ENCODE measurements around the gene OPCML.

GRCh38 chr11:133406489-133406888 lies 125.8 kb downstream of the OPCML start:
- no peak for TF ChIP-seq CTCF (CRISPR knock-in tag; IDR thresholded peaks at IDR 0.05)
- no peak for TF ChIP-seq EP300 (IDR thresholded peaks at IDR 0.05; ENCODE audit: low read depth in 2 of 2, low read length in 2 of 2)
- TF ChIP-seq EP300 (CRISPR knock-in tag; IDR thresholded peaks at IDR 0.05; ENCODE audit: borderline replicate concordance): no peak
- no peak for TF ChIP-seq SRF (IDR thresholded peaks at IDR 0.05; ENCODE audit: low read depth, low read length)
- no peak for TF ChIP-seq ZIK1 (CRISPR knock-in tag; IDR thresholded peaks at IDR 0.05; ENCODE audit: borderline replicate concordance, low read depth)
- TF ChIP-seq SPEN (CRISPR knock-in tag; IDR thresholded peaks at IDR 0.05; ENCODE audit: low read depth): no peak
- no peak for TF ChIP-seq ZNF317 (CRISPR knock-in tag; IDR thresholded peaks at IDR 0.05)
- no peak for TF ChIP-seq CEBPB (IDR thresholded peaks at IDR 0.05; ENCODE audit: borderline replicate concordance, low read depth, low read length)
- no peak for TF ChIP-seq MAFK (conservative IDR thresholded peaks at IDR 0.05 in 1 of 2, IDR thresholded peaks at IDR 0.05 in 1 of 2; ENCODE audit: low read length in 2 of 2)
- no peak for TF ChIP-seq THYN1 (CRISPR knock-in tag; IDR thresholded peaks at IDR 0.05; ENCODE audit: borderline replicate concordance, low read depth)
- no peak for TF ChIP-seq ZNF354B (CRISPR knock-in tag; IDR thresholded peaks at IDR 0.05)
- TF ChIP-seq NR2C2 (CRISPR knock-in tag; IDR thresholded peaks at IDR 0.05; ENCODE audit: borderline replicate concordance): no peak
- TF ChIP-seq CENPT (CRISPR knock-in tag; IDR thresholded peaks at IDR 0.05; ENCODE audit: low read depth): no peak

Measured in HepG2 (cell line).